Breast epithelium (tissue), 4 donors: ENCODE data around the gene SCART1. TPM values are rescaled to one million over a fixed set of nuclear protein-coding genes. Genes with fewer than 3 reads are reported as not detected.

Source experiments
- DNase-seq, 2 donors: peaks; one replicate each; pipeline ENCODE4 v3.0.0-alpha.2; 2019; ENCODE audit warnings: low spot score in 2 of 2
- H3K27ac ChIP-seq, 2 donors: fragments of 200-600 bp; sonication (generic) in 1 of 2; one replicate each; pipeline ENCODE4 v1.5.1; 2016 to 2019; ENCODE audit warnings: mild to moderate bottlenecking in 1 of 2
- H3K27me3 ChIP-seq, 2 donors: fragments of 200-600 bp; sonication (generic) in 1 of 2; one replicate each; pipeline versions ENCODE4 v1.5.1 to v1.6.0; 2017 to 2019; ENCODE audit warnings: control low read depth in 1 of 2, mild to moderate bottlenecking in 1 of 2
- H3K36me3 ChIP-seq: fragments of 200-600 bp; one replicate; pipeline ENCODE4 v1.5.1; 2019
- H3K4me1 ChIP-seq, 2 donors: fragments of 200-600 bp; sonication (generic); one replicate each; pipeline ENCODE4 v1.5.1; 2016 to 2019; ENCODE audit warnings: control low read depth in 1 of 2
- H3K4me3 ChIP-seq, 3 donors: fragments of 200-600 bp; sonication (generic); 1 replicate in 2 of 3; 2 replicates in 1 of 3; pipeline ENCODE4 v1.5.1; 2016 to 2019; ENCODE audit warnings: mild to moderate bottlenecking in 3 of 3, moderate library complexity in 2 of 3
- H3K9me3 ChIP-seq, 2 donors: fragments of 200-600 bp; sonication (generic) in 1 of 2; one replicate each; pipeline ENCODE4 v1.5.1; 2016 to 2019; ENCODE audit warnings: control low read depth in 1 of 2
- POLR2A ChIP-seq: fragments of 450-650 bp; IDR thresholded peaks from one replicate; pipeline ENCODE4 v1.6.1; 2016; ENCODE audit warnings: antibody characterized with exemption, mild to moderate bottlenecking, moderate library complexity
- POLR2AphosphoS5 ChIP-seq, 3 donors: sonication (generic); formaldehyde crosslinking; IDR thresholded peaks; one replicate each; pipeline ENCODE4 v1.6.1; 2017; ENCODE audit warnings: antibody characterized with exemption in 3 of 3
- intact Hi-C: fragments of 100-400 bp; cut with DNase I; formaldehyde crosslinking; loops from one replicate; pipeline ENCODE4 v1.15.1; 2023; ENCODE audit warnings: low total_unique reads
- total RNA-seq, 3 donors: library from RNA; depleted of rRNA; stranded (reverse); fragments of >200 nt; gene quantifications; one replicate each; pipeline ENCODE4 v1.1.0, GENCODE V29; 2016
- TF ChIP-seq, protein P1 (sequence below), 3 donors: fragments of 450-650 bp; IDR thresholded peaks; one replicate each; pipeline ENCODE4 v1.5.1; 2016 to 2017; ENCODE audit warnings: antibody characterized with exemption in 3 of 3, mild to moderate bottlenecking in 3 of 3, moderate library complexity in 3 of 3

SCART1 gene
- total RNA-seq, 3 donors from 2014 or later, result 1.4 to 3.7 (median 2.9) TPM

DNA sequence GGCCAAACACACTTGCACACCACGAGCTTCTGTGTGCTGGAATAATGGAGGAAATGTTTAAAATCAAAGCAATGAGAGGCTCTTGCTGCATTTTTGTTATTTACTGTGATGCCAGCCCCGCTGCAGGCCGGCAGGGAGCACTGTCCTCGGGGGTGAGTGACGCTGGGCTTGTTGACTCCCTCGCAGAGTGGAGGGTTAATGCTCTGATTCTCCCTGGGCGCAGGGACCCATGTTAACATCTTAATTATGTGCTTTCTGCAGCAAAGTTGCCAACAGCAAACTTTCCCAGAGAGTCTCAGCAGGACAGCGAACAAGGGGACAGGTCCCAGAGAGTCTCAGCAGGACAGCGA, 22.9 kb downstream of the SCART1 start:
- no peak for DNase-seq

DNA sequence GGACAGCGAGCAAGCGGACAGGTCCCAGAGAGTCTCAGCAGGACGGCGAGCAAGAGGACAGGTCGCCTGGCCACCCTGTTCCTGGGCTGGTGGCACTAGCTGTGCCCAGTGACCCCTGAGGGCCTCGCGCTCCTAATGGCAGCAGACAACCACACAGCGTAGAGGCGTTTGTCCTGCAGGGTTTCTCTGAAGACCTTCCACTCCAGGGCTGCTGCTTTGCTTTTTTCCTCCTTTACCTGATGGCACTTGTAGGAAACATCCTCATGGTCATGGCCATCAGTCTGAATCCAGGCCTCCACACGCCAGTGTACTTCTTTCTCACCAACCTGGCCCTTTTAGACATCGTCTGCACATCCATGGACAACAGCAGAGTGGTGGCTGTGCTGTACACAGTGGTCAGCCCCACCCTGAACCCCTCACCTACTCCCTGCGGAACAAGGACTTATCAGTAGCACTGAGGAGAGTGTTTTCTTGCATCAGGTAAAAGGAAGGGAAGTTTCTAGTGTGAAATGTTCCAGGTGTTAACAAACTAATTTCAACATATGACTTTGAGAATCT, 27.4 kb downstream of the SCART1 start:
- H3K36me3 ChIP-seq, result peaks cover 4% of the 10 kb centered on the region
- DNase-seq, result no peak
- intact Hi-C loops, result no loop called here

More for the DNA sequence above, 22.9 kb downstream of the SCART1 start:
- Histone ChIP-seq H3K36me3 (no peaks in the 10 kb centered on the region), H3K4me3 (no peak overlapping the region), H3K27ac (no peak overlapping the region), H3K27me3 (no peaks in the 10 kb centered on the region), H3K9me3 (peaks cover 1 to 5% of the 10 kb centered on the region in 2 donors), H3K4me1 (no peaks in the 10 kb centered on the region)
- TF ChIP-seq POLR2AphosphoS5 (IDR thresholded peaks at IDR 0.05), result no peak
- TF ChIP-seq, protein P1, sequence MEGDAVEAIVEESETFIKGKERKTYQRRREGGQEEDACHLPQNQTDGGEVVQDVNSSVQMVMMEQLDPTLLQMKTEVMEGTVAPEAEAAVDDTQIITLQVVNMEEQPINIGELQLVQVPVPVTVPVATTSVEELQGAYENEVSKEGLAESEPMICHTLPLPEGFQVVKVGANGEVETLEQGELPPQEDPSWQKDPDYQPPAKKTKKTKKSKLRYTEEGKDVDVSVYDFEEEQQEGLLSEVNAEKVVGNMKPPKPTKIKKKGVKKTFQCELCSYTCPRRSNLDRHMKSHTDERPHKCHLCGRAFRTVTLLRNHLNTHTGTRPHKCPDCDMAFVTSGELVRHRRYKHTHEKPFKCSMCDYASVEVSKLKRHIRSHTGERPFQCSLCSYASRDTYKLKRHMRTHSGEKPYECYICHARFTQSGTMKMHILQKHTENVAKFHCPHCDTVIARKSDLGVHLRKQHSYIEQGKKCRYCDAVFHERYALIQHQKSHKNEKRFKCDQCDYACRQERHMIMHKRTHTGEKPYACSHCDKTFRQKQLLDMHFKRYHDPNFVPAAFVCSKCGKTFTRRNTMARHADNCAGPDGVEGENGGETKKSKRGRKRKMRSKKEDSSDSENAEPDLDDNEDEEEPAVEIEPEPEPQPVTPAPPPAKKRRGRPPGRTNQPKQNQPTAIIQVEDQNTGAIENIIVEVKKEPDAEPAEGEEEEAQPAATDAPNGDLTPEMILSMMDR (IDR thresholded peaks at IDR 0.05), result no peak
- TF ChIP-seq POLR2A, result no peak
- intact Hi-C loops, result no loop called here

DNA sequence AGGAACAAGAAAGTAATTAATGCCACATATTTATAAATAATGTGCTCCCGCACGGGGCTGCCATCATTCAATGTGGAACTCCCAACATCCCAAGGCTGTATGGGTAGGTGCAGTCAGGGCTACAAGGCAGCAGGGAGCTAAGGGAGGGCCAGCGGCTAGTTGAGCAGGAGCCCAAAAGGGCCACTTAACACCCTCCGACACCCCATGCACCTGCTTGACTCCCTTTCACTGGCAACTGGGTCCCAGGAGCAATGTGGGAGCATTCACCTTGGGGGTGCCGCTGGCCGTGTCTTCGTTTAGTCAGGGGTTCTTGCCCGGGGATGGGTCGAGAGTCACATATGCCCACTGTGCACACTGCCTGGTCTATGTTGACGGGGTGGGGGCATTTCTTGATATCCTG, 27.9 kb downstream of the SCART1 start:
- intact Hi-C loops, result no loop called here
- H3K9me3 ChIP-seq, result peaks cover 22 to 43% of the 10 kb centered on the region in 2 donors
- peaks cover 4% of the 10 kb centered on the region for H3K36me3 ChIP-seq
- no peaks in the 10 kb centered on the region for H3K4me1 ChIP-seq
- TF ChIP-seq, protein P1 (IDR thresholded peaks at IDR 0.05), result no peak
- TF ChIP-seq POLR2AphosphoS5 (IDR thresholded peaks at IDR 0.05) (no peak), POLR2A (no peak)
- no peaks in the 10 kb centered on the region for H3K27me3 ChIP-seq
- no peak for DNase-seq
- no peak overlapping the region for H3K27ac ChIP-seq
- no peak overlapping the region for H3K4me3 ChIP-seq

More for the DNA sequence above, 27.4 kb downstream of the SCART1 start:
- H3K27ac ChIP-seq, result no peak overlapping the region
- H3K4me1 ChIP-seq, result no peaks in the 10 kb centered on the region
- TF ChIP-seq POLR2AphosphoS5 (IDR thresholded peaks at IDR 0.05) (no peak), POLR2A (no peak)
- TF ChIP-seq, protein P1 (IDR thresholded peaks at IDR 0.05), result no peak
- H3K4me3 ChIP-seq, result no peak overlapping the region
- peaks cover 18 to 38% of the 10 kb centered on the region in 2 donors for H3K9me3 ChIP-seq
- no peaks in the 10 kb centered on the region for H3K27me3 ChIP-seq

DNA sequence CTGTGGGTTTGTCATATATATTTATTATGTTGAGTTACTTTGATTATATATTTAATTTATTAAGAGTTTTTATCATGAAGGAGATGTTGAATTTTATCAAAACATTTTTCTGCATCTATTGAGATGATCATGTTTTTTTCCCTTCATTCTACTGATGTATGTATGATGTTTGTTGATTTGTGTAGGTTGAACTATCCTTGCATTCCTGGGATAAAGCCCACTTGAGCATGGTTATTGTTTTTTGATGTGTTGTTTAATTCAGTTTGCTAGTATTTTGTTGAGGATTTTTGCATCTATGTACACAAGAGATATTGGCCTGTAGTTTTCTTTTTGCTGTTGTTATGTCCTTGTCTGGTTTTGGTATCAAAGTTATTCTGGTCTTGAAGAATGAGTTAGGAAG, 31.1 kb downstream of the SCART1 start:
- H3K27me3 ChIP-seq, result no peaks in the 10 kb centered on the region
- intact Hi-C loops, result no loop called here
- H3K36me3 ChIP-seq, result peaks cover 4% of the 10 kb centered on the region
- peaks cover 27 to 53% of the 10 kb centered on the region in 2 donors for H3K9me3 ChIP-seq
- H3K27ac ChIP-seq, result no peak overlapping the region
- no peak overlapping the region for H3K4me3 ChIP-seq
- TF ChIP-seq POLR2AphosphoS5 (IDR thresholded peaks at IDR 0.05), result no peak
- TF ChIP-seq, protein P1 (IDR thresholded peaks at IDR 0.05), result no peak
- no peak for TF ChIP-seq POLR2A
- no peak for DNase-seq
- no peaks in the 10 kb centered on the region for H3K4me1 ChIP-seq

DNA sequence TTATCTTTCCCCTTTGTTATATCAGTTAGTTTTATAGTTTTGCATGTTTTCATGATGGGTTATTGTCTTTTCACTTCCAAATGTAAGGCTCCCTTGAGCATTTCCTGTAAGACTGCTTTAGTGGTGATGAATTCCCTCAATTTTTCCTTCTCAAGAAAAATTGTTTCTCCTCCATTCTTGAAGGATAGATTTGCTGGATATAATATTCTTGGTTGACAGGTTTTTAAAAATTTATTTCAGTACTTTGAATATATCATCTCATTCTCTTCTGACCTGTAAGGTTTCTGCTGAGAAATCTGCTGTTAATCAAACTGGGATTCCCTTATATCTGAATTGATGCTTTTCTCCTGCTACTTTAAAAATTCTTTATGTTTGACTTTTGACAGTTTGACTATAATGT, 33.3 kb downstream of the SCART1 start:
- DNase-seq, result no peak
- TF ChIP-seq, protein P1 (IDR thresholded peaks at IDR 0.05), result no peak
- TF ChIP-seq POLR2AphosphoS5 (IDR thresholded peaks at IDR 0.05) (no peak), POLR2A (no peak)
- Histone ChIP-seq H3K9me3 (peaks cover 17 to 47% of the 10 kb centered on the region in 2 donors), H3K4me1 (no peaks in the 10 kb centered on the region), H3K27me3 (no peaks in the 10 kb centered on the region), H3K27ac (no peak overlapping the region), H3K4me3 (no peak overlapping the region), H3K36me3 (peaks cover 4% of the 10 kb centered on the region)
- intact Hi-C loops, result no loop called here
